Measurements from ENCODE around the gene AUTS2.

AUTS2 gene

GRCh38 chr7:70006261-70006920, 408.1 kb downstream of the AUTS2 start:
- peak; percentile 57 for DNase-seq

- no peak for DNase-seq
Measured at GRCh38 chr7:70008466-70008865, 410.2 kb downstream of the AUTS2 start.

DNA sequence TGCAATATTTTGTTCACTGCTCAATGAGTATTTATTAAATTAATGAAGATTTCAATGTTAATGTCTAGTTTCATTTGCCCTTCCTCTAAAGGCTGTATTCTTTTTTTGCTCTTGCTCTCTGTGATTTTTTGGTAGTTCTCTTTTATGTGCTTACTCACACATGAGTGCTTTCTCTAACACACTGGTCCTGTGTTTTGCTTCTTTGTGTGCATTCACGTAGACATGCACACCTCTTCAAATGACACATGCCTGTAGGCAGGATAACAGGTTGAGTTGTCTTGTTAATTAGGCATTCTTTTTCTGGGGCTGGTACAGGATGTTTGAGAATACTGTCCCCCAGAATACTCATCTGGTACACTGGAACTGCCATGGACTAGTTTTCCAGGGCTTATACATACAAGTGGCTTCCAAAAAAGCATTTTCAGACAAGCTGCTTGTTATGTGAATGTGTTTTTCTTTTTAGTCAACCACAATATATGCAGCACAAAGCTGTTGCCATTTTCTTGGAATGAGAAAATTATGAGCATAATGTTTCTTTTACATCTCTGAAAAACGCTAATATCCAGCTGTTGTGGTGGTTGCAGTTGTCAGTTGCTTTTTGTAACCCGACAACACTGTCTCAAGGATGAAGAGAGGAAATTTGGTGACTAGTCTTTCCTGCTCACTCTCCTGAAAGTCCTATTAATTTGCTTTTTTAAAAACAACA, 416.4 kb downstream of the AUTS2 start:
- DNase-seq: no peak

GRCh38 chr7:70015353-70015752, 417.1 kb downstream of the AUTS2 start:
- no peak for DNase-seq

GRCh38 chr7:70016044-70016770, 417.9 kb downstream of the AUTS2 start:
- DNase-seq: no peak

GRCh38 chr7:70017357-70017756, 419.1 kb downstream of the AUTS2 start:
- no peak for DNase-seq

- no peak for DNase-seq
Measured at GRCh38 chr7:70018700-70019099, 420.4 kb downstream of the AUTS2 start.

DNA sequence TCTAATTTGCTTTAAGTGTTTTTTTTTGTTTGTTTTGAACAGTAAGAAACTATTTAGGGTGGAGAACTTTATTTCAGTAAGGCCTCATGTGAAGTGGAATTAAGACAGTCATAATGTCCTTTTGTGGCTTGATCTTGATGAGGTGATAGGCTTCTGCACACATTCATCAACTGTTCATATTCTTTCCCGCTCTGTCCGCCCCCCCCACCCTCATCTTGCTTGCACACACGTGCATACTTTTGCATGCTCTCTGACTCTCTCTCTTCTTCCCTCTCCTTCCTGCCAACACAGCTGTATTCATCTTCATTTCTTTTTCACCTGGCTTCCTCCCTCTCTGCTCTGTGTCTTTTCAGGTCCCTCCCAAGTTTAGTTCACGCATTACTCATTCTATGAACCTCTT, 429.6 kb downstream of the AUTS2 start:
- DNase-seq: no peak

- no peak for DNase-seq
Measured at GRCh38 chr7:70028620-70029019, 430.3 kb downstream of the AUTS2 start.

GRCh38 chr7:70029993-70030392, 431.7 kb downstream of the AUTS2 start:
- no peak for DNase-seq

DNA sequence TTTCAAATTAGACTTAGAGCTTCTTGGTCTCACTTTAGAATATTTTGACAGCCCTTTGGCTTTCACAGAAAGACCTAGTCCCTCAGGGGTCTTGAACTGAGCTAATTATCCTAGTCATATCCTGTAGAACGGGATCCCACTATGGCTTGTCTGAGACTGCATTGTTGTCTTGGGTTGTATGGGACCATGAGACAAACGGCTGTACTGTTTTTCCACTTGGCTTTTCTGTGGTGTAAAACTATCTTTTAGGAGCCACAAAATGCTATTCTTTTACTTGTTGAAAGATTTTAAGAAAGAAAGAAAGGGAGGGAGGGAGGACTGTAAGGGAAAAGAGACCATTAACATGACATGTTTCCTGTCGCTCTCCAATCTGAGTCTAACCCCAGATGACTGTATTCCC, 432.5 kb downstream of the AUTS2 start:
- DNase-seq: no peak

DNA sequence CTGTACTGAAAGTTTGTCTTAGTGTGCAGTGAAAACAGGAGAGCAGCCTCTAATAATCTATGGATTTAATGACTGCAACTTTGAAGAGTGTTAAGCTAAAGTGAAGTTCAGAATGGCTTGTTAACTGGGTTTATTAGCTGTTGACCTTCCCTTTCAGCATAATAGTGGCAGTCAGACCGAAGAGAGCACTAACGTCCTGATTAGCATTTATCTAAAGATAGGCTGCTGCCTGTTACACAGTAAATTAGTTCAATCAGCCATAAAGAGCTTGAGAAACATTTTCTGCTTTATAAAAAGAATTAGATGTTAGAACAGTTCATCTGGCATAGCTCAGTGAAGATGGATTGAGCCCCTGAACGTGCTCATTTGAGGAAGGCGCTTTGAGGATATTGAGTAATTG, 433.0 kb downstream of the AUTS2 start:
- DNase-seq: no peak

GRCh38 chr7:70032649-70033048, 434.4 kb downstream of the AUTS2 start:
- DNase-seq: no peak

DNA sequence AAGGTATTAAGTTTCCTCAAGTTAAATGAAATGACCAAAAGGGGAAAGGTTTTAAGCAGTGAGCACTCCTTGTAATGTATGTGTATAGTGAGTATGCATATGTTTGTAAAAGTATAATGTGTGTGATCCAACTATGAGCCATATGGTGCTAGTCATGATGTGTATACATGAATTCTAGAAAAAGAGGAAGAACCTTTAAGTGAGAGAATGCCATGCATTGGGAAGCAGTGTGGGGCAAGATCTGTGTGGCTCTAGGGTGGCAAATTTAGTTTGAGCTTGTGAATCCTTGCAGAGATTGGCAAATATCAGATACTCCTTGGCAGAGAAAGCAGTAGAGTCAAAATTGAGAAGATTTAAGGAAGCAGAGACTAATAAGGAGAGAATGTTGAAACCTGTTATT, 435.0 kb downstream of the AUTS2 start:
- no peak for DNase-seq

DNA sequence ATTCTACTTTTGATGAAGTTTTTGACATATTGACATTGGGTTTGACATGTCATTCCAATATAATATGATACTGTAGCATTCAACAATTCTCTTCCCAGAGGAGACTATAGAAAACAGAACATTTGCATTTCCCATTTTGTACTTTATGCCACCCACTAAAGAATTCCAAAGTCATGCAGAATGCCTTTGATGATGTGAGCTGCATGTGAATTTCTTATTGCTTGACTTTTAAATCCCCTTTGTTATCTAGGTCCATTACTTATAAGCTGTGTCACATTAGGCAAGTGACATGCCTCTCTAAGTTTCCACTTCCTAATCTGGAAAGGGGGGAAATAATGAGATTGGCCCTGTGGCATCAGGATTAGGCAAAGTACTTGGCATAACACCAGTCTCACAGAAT, 436.7 kb downstream of the AUTS2 start:
- no peak for DNase-seq

- DNase-seq: no peak
Measured at GRCh38 chr7:70035519-70035918, 437.2 kb downstream of the AUTS2 start.

DNA sequence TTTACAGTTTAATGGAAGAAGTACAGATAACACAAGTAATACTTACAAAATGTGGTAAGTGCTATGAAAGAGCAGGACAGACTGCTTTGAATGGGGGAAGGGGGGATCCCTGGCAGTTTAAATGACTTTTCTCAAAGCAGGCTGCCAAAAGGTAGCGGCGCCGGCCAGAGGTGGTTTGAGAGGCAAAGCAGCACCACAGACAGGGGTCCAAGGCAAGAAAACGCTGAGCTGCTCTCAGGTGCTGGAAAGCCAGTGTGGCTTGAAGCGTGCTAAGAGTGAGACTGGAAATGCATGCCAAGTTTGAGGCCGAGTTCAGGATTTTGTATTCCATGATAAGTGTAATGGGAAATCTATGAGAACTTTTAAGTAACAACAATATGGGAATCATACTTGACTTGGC, 437.7 kb downstream of the AUTS2 start:
- no peak for DNase-seq

GRCh38 chr7:70036695-70037094, 438.4 kb downstream of the AUTS2 start:
- no peak for DNase-seq

DNA sequence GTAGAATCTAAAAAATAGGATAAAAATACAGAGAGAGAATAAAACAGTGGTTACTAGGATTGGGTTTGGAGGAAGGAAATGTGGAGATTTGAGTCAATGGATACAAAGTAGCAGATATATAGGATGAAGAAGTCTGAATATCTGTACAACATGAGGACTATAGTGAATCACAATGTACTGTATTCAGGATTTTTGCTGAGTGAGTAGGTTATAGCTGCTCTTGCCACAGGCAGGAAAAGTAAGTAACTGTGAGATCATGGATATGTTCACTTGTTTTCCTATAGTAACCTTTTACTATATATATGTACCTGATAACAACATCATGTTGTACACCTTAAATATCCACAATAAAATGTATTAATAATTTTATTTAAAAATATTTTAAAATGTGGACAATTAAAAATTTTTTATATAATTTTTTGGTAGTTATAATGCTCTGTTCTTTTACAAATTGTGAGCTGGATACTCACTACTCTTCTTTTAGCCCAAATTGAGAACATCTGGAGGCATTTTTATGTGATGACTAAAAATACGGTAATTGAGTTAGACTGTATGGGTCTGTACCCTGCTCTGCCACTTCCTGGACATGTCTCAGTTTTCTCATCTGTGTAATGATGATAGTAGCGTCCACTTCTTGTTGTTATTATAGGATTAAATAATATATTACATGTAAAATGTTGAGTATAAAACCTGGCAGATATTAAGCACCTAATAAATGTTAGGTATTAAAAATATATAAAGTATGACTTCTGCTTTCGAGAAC, 439.1 kb downstream of the AUTS2 start:
- no peak for DNase-seq

DNA sequence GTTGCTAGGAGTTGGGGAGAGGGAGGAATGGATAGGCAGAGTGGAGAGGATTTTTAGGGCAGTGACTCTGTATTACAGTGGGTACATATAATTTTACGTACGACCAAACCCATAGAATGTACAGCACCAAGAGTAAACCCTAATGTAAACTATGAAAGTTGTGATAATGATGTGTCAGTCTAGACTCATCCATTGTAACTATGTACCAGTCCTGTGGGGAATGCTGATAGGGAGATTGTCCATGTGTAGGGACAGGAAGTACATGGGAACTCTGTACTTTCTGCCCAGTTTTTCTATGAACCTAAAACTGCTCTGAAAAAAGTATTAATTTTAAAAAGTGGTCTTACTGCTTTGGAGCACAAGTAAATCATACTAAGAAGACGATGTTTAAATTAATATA, 441.8 kb downstream of the AUTS2 start:
- no peak for DNase-seq

DNA sequence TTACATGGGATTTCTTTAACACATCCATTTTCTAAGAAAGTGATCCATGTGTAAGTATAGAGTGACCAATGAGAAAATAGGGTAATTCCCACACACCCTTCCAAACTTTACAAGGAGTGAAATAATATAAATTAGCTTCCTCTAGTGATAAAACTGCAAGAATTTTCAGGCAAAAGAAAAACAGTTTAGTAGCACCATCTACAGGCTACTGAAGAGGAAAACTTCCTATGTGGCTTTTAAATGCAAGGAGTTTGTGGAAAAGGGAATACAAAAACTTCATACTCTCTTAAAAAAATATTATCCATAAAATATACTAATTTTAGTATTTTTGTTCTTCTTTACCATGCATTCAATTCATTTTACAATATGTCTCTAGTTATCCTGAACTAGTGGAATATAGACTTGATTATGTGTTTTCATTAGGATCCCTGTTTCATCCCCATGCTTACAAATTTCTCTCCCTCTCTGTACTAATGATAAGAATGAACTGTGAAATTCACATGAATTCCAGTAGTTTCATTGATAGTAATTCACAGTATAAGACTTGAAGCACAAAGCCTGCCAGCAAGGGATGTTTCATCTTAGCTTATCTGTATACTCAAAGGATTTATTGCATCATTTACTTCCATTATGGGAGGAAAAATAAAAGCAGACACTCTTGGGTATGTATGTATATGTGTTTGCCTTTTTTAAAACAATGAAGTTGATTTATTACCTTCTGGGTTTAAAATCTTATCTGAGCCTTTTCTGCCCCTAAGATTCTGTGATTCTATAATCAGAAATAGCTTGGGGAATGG, 442.9 kb downstream of the AUTS2 start:
- no peak for DNase-seq

DNA sequence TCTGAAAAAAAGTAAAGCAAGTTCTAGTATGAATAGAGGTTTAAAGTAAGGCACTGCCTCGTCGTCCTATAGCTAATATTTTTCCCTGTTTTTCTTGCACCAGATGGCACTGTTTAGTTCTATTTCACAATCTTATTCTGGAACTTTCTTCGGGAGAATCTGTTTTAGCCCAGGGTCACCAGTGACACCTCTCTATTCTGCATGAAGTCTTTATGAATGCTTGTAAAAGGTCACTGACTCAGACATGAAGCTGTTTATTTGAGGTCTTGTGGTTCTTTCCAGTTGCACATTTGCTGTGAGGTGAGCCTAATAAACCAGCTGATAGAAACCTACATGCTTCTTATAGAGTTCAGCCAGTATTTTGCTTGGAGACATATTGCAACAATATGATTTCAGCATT, 444.3 kb downstream of the AUTS2 start:
- DNase-seq: no peak

Measured in right hindlimb (tissue), 1 donor.